Measurements from ENCODE around the gene SNX11.
"Not testable (repeated sequence)": the region's sequence is repeated elsewhere in the genome, so short reads cannot be mapped to it uniquely, and the experiment has no call there.

Gene SNX11

DNA sequence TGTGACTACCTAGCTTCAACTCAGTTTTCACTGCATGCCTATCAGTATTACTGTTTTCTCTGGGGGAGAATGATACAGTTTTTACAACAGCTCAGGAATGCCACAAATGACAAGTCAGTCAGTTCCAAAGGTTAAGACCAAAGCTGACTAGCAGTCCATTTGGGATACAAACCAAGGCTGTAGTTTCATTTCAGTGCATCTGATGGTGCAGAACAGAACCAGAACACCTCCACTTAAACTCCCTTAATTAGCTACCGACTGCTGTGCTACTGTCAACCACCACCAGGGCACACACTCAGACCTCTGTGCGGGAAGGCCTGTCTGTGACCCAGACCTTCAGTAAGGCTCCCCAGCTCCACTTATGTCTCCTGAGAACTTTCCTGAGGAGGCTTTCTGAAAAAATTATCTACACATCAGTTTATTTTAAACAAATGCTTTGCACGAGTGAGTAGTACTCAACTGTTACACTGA lies 39.0 kb upstream of the SNX11 start:
- Histone ChIP-seq H3K4me3 (ENCODE audit: low read depth, low read length) (no peak overlapping the region), H2AFZ (ENCODE audit: low read length, unreplicated experiment) (no peak overlapping the region), H3K36me3 (ENCODE audit: insufficient read depth, low read length) (peaks cover 24% of the 10 kb centered on the region), H3K27ac (ENCODE audit: low read depth, low read length) (peak overlapping the region; percentile 51), H3K79me2 (ENCODE audit: control insufficient read depth, insufficient read depth, low read length, unreplicated experiment) (peaks cover 6% of the 10 kb centered on the region), H3K27me3 (ENCODE audit: insufficient read depth, low read length) (no peaks in the 10 kb centered on the region), H3K4me1 (ENCODE audit: control insufficient read depth, insufficient read depth, low read length, unreplicated experiment) (peaks cover 25% of the 10 kb centered on the region)

DNA sequence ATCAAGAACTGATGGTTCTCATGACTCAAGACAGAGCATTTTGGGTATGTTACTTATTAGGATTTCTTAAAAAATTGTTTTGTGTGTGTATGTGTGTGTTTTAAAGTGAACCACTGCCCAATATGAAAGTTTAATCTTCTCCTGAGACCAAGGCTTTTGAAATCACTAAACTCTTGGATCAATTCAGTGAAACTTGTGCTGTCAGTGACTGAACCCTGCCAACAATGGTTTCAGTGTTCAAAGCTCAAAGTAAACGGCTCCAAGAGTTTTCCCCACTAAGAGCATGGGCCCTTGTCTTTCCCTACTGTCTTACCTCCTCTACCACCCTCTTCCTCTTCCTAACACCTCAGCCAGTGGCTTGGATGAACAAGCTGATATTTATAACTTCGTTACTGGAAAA lies 37.4 kb upstream of the SNX11 start:
- Histone ChIP-seq H3K4me3 (ENCODE audit: low read depth, low read length) (no peak overlapping the region), H2AFZ (ENCODE audit: low read length, unreplicated experiment) (no peak overlapping the region), H3K4me1 (ENCODE audit: control insufficient read depth, insufficient read depth, low read length, unreplicated experiment) (peaks cover 31% of the 10 kb centered on the region), H3K36me3 (ENCODE audit: insufficient read depth, low read length) (peaks cover 18% of the 10 kb centered on the region), H3K79me2 (ENCODE audit: control insufficient read depth, insufficient read depth, low read length, unreplicated experiment) (peaks cover 6% of the 10 kb centered on the region), H3K27ac (ENCODE audit: low read depth, low read length) (0 out of 2 replicates have a peak overlapping the region, but pooled peaks have one; percentile 13), H3K27me3 (ENCODE audit: insufficient read depth, low read length) (no peaks in the 10 kb centered on the region)

DNA sequence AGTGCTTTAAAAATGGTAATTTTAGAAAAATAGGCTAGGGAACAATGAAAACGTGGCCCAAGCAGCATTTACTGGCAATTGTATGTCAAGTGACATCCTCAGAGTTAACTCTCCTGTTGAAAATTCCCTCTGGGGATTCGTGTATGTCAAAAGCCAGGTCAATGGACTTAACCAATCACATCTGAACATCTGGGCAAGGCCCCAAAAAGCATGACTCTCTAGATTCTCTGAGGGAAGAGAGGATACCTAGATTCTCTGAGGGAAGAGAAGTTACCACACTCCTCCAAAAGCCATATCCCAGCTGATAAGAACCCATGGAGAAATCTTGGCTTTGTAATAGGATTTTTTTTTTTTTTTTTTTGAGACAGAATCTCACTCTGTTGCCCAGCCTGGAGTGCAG lies 35.9 kb upstream of the SNX11 start:
- Histone ChIP-seq H2AFZ (ENCODE audit: low read length, unreplicated experiment) (no peak overlapping the region), H3K27me3 (ENCODE audit: insufficient read depth, low read length) (no peaks in the 10 kb centered on the region), H3K36me3 (ENCODE audit: insufficient read depth, low read length) (peaks cover 16% of the 10 kb centered on the region; the same call in 1 of the 2 replicates), H3K27ac (ENCODE audit: low read depth, low read length) (no peak overlapping the region), H3K4me3 (ENCODE audit: low read depth, low read length) (no peak overlapping the region), H3K4me1 (ENCODE audit: control insufficient read depth, insufficient read depth, low read length, unreplicated experiment) (peaks cover 22% of the 10 kb centered on the region), H3K79me2 (ENCODE audit: control insufficient read depth, insufficient read depth, low read length, unreplicated experiment) (peaks cover 7% of the 10 kb centered on the region)

DNA sequence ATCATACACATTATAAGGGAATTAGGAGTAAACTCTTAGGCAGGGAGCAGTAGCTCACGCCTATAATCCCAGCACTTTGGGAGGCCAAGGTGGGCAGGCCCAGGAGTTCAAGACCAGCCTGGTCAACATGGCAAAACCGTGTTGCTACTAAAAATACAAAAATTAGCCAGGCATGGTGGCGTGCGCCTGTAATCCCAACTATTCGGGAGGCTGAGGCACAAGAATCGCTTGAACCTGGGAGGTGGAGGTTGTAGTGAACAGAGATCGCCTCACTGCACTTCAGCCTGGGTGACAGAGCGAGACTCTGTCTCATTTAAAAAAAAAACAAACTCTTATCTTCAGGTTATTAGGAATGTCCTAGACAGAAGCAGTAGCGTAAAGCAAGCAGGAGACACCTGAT lies 34.8 kb upstream of the SNX11 start:
- H3K27ac ChIP-seq (ENCODE audit: low read depth, low read length); H3K27me3 ChIP-seq (ENCODE audit: insufficient read depth, low read length); H2AFZ ChIP-seq (ENCODE audit: low read length, unreplicated experiment); H3K4me3 ChIP-seq (ENCODE audit: low read depth, low read length): not testable (repeated sequence)
- H3K79me2 ChIP-seq (ENCODE audit: control insufficient read depth, insufficient read depth, low read length, unreplicated experiment) = peaks cover 11% of the 10 kb centered on the region
- peaks cover 18% of the 10 kb centered on the region; the same call in 1 of the 2 replicates for H3K36me3 ChIP-seq (ENCODE audit: insufficient read depth, low read length)
- peaks cover 18% of the 10 kb centered on the region for H3K4me1 ChIP-seq (ENCODE audit: control insufficient read depth, insufficient read depth, low read length, unreplicated experiment)

DNA sequence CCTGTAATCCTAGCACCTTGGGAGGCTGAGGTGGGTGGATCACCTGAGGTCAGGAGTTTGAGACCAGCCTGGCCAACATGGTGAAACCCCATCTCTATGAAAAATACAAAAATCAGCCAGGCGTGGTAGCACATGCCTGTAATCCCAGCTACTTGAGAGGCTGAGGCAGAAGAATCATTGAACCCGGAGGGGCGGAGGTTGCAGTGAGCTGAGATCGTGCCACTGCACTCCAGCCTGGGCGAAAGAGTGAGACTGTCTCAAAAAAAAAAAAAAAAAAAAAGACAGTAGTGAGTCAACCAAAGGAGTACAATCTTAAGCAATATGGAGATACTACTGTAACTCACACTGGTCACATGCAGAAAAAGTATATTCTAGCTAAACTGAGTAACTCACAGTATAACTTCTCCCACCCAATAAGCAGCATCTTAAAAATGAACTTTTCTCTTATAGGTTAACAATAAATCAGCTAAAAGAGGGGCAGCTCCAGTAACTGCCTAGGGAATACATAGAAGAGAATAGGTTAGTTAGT lies 33.9 kb upstream of the SNX11 start:
- H3K79me2 ChIP-seq (ENCODE audit: control insufficient read depth, insufficient read depth, low read length, unreplicated experiment) = peaks cover 14% of the 10 kb centered on the region
- H3K4me3 ChIP-seq (ENCODE audit: low read depth, low read length); H2AFZ ChIP-seq (ENCODE audit: low read length, unreplicated experiment): not testable (repeated sequence)

DNA sequence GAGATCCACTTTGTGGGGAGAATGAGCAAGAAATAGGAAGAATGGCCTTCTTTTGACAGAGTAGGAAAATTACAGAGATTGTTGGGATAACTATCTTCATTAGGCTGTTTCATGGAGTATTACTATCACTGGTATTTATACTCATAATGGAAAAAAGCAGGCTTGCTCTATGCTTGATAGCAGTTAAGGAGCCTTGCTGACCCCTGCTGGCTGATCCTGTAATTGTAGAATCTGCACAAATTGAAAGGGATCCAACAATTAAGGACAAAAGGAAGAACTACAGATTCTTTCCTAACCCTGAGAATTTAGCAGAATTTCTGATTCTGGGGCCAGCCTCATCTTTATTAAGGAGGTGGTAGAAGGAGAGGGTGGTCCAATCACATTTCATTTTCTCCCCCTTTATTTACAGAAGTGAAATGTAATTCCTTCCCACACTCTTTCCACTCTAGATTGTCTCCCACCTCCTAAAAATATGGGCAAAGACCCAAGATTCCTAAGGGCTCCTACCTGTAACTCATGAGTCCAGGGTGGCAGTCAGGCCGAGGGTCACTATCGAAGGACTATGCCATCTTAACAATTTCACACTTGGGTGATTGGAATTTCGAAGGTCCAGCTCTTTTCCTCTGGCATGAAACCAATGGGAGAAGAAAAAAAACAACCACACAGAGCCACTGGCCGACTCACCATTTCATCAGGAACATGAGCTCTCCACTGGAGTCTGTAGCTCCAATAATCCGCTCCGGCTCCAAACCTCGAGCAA lies 33.1 kb upstream of the SNX11 start:
- peaks cover 21% of the 10 kb centered on the region for H3K79me2 ChIP-seq (ENCODE audit: control insufficient read depth, insufficient read depth, low read length, unreplicated experiment)
- H2AFZ ChIP-seq (ENCODE audit: low read length, unreplicated experiment) = no peak overlapping the region
- H3K27me3 ChIP-seq (ENCODE audit: insufficient read depth, low read length) = no peaks in the 10 kb centered on the region
- H3K36me3 ChIP-seq (ENCODE audit: insufficient read depth, low read length) = peaks cover 13% of the 10 kb centered on the region; the same call in 1 of the 2 replicates
- peaks cover 7% of the 10 kb centered on the region for H3K4me1 ChIP-seq (ENCODE audit: control insufficient read depth, insufficient read depth, low read length, unreplicated experiment)
- no peak overlapping the region for H3K4me3 ChIP-seq (ENCODE audit: low read depth, low read length)
- H3K27ac ChIP-seq (ENCODE audit: low read depth, low read length) = no peak overlapping the region; the same call in 1 of the 2 replicates

More for the DNA sequence above, 33.9 kb upstream of the SNX11 start:
- not testable (repeated sequence) for H3K27me3 ChIP-seq (ENCODE audit: insufficient read depth, low read length); H3K27ac ChIP-seq (ENCODE audit: low read depth, low read length); H3K4me1 ChIP-seq (ENCODE audit: control insufficient read depth, insufficient read depth, low read length, unreplicated experiment)
- peaks cover 17% of the 10 kb centered on the region; the same call in 1 of the 2 replicates for H3K36me3 ChIP-seq (ENCODE audit: insufficient read depth, low read length)

DNA sequence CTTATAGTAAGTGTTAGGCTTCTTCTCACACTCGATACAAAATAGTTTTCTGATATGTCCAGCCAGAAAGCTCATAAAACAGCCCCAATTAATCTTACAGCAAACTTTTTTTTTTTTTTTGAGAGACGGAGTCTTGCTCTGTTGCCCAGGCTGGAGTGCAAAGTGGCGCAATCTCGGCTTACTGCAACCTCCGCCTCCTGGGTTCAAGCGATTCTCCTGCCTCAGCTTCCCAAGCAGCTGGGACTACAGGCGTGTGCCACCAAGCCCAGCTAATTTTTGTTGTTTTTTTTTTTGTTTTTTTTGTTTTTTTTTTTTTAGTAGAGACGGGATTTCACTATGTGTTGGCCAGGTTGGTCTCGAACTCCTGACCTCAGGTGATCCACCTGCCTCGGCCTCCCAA lies 30.4 kb upstream of the SNX11 start:
- H3K4me3 ChIP-seq (ENCODE audit: low read depth, low read length); H2AFZ ChIP-seq (ENCODE audit: low read length, unreplicated experiment); H3K27ac ChIP-seq (ENCODE audit: low read depth, low read length); H3K36me3 ChIP-seq (ENCODE audit: insufficient read depth, low read length); H3K27me3 ChIP-seq (ENCODE audit: insufficient read depth, low read length); H3K4me1 ChIP-seq (ENCODE audit: control insufficient read depth, insufficient read depth, low read length, unreplicated experiment): not testable (repeated sequence)
- H3K79me2 ChIP-seq (ENCODE audit: control insufficient read depth, insufficient read depth, low read length, unreplicated experiment) = peaks cover 42% of the 10 kb centered on the region

DNA sequence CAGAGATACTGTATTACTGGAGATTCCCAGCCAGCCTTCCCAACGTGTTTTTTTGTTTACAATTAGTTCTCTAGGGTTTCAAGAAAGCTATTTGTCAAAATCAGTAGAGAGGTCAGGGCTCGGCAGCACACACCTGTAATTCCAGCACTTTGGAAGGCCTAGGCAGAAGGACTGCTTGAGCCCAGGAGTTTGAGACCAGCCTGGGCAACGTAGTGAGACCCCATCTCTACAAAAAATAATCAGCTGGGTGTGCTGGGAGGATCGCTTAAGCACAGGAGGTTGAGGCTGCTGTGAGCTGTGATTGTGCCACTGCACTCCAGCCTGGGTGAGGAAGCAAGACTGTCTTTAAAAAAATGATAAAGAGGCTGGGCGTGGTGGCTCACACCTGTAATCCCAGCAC lies 25.7 kb upstream of the SNX11 start:
- Histone ChIP-seq H2AFZ (ENCODE audit: low read length, unreplicated experiment) (no peak overlapping the region), H3K36me3 (ENCODE audit: insufficient read depth, low read length) (peaks cover 2% of the 10 kb centered on the region; the same call in 1 of the 2 replicates), H3K27ac (ENCODE audit: low read depth, low read length) (no peak overlapping the region), H3K27me3 (ENCODE audit: insufficient read depth, low read length) (no peaks in the 10 kb centered on the region), H3K4me1 (ENCODE audit: control insufficient read depth, insufficient read depth, low read length, unreplicated experiment) (no peaks in the 10 kb centered on the region), H3K4me3 (ENCODE audit: low read depth, low read length) (no peak overlapping the region), H3K79me2 (ENCODE audit: control insufficient read depth, insufficient read depth, low read length, unreplicated experiment) (peaks cover 64% of the 10 kb centered on the region)

DNA sequence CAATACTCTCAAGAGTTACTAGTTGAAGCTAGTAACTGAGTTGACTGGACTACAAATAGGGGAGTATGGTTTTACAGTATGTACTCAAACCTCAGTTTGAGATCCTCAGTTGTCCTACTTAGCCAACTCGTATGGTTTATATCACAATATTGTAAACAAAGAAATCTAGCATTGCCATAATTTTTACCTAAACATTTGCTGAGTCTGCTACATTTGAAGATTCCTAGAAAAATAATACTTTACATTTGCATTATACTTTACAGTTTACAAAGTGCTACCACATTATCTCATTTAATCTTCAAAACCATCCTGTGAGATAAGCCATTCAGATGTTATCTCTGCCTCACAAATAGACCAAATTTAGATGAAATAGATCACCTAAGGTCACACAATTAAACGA lies 22.6 kb upstream of the SNX11 start:
- no peaks in the 10 kb centered on the region for H3K36me3 ChIP-seq (ENCODE audit: insufficient read depth, low read length)
- H3K27ac ChIP-seq (ENCODE audit: low read depth, low read length) = no peak overlapping the region
- H3K27me3 ChIP-seq (ENCODE audit: insufficient read depth, low read length) = no peaks in the 10 kb centered on the region
- peaks cover 55% of the 10 kb centered on the region for H3K79me2 ChIP-seq (ENCODE audit: control insufficient read depth, insufficient read depth, low read length, unreplicated experiment)
- no peak overlapping the region for H3K4me3 ChIP-seq (ENCODE audit: low read depth, low read length)
- no peak overlapping the region for H2AFZ ChIP-seq (ENCODE audit: low read length, unreplicated experiment)
- H3K4me1 ChIP-seq (ENCODE audit: control insufficient read depth, insufficient read depth, low read length, unreplicated experiment) = no peaks in the 10 kb centered on the region

DNA sequence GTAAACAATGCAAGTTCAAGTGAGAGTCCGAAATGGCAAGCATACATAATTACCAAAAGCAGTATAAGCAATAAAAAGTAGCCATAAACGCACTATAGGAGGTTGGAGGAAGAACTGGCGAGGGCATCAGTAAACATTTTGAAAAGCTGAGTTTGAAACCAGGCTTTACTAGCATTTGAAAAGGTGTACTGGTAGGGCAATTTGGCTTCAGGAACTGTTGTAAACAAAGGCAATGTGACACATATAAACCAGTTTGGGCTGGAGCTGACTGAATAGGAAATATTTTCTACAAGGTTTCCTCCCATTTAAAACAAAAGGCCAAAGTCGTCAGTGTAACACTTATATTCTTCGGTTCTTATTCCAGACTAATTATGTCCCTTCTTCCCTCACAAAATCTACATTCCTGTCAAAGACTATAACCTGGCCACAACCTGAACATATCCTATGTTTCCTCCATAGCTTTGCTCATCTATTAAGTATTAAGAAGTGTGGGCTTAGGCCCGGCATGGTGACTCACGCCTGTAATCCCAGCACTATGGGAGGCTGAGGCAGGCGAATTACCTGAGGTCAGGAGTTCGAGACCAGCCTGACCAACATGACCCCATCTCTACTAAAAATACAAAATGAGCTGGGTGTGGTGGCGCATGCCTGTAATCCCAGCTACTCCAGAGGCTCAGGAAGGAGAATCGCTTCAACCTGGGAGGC lies 14.1 kb upstream of the SNX11 start:
- Histone ChIP-seq H3K79me2 (ENCODE audit: control insufficient read depth, insufficient read depth, low read length, unreplicated experiment) (peaks cover 79% of the 10 kb centered on the region), H3K27me3 (ENCODE audit: insufficient read depth, low read length) (no peaks in the 10 kb centered on the region), H3K4me1 (ENCODE audit: control insufficient read depth, insufficient read depth, low read length, unreplicated experiment) (no peaks in the 10 kb centered on the region), H3K36me3 (ENCODE audit: insufficient read depth, low read length) (no peaks in the 10 kb centered on the region), H3K4me3 (ENCODE audit: low read depth, low read length) (no peak overlapping the region), H3K27ac (ENCODE audit: low read depth, low read length) (no peak overlapping the region), H2AFZ (ENCODE audit: low read length, unreplicated experiment) (no peak overlapping the region)
